ENCODE data around the gene CISD3. TPM values are rescaled to one million over a fixed set of nuclear protein-coding genes. Genes with fewer than 3 reads are reported as not detected.

Gene CISD3
- total and polyA plus RNA-seq, 4 donors = 18.3 to 59.0 (median 30.6) TPM

DNA sequence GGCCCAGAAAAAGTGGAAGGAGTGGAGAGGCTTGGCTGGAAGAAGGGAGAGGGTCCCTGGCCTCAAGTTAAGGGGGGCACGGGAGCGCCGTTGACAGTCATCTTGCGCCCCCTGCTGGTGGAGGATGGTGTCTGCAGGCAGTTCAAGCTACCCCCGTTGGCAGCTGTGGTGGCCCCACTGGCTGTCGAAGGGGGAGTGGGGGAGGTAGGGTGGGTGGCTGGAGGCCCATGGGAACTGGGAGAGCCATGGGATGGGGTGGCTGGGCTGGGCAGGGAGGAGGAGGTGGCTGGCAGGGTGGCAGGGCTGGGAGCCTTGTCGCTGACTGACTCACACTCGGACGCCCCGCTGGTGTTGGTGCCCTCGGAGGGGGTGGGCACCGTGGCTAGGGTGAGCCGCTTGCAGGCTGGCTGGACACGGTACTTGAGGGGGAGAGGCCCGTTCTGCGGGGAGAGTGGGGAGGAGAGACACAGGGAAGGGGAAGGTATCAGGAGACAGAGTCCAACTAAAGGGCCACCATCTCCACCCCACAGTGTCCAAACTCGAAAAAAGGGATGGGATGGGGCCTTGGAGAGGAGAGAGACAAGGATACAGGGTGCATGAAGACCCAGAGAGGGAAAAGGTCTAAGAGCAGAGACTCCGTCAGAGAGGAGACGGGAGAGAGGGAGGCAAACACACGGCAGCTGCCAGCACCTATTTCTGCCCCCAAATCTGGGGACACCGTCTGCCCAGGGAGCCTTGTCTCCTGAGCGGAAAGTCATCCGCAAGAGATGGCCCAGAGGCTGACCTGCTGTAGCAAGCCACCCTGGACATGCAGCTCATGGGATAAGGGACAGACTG lies 5.2 kb downstream of the CISD3 start:
- Histone ChIP-seq H3K4me3 (ENCODE audit: low read length in 2 of 2) (no peak overlapping the region), H3K27ac (ENCODE audit: low read depth in 1 of 2, low read length in 2 of 2) (no peak overlapping the region), H3K9me3 (ENCODE audit: control insufficient read depth, low read length) (no peaks in the 10 kb centered on the region), H3K36me3 (ENCODE audit: control insufficient read depth in 1 of 2, insufficient read depth in 2 of 2, low read length in 1 of 2) (peaks cover 0 to 6% of the 10 kb centered on the region in 2 donors), H3K27me3 (ENCODE audit: control insufficient read depth in 1 of 2, insufficient read depth in 2 of 2, low read length in 1 of 2) (no peaks in the 10 kb centered on the region), H3K4me1 (ENCODE audit: control insufficient read depth in 1 of 2, insufficient read depth in 2 of 2, low read length in 2 of 2) (no peaks in the 10 kb centered on the region)
- DNase-seq = peak; percentile 72 to 92
- ATAC-seq (ENCODE audit: low FRiP score) = peak; percentile 56
- intact Hi-C loops (cut with DNase I) = loop anchor here (2.0 to 10.0 kb wide), 2 partner anchors 59 to 419 kb away; partner anchors contain the start of gene PLXDC1 (in 1 of the 2)
- WGBS, 2 donors = 26 to 27% methylated on average over 23 of the region's 23 CpGs

DNA sequence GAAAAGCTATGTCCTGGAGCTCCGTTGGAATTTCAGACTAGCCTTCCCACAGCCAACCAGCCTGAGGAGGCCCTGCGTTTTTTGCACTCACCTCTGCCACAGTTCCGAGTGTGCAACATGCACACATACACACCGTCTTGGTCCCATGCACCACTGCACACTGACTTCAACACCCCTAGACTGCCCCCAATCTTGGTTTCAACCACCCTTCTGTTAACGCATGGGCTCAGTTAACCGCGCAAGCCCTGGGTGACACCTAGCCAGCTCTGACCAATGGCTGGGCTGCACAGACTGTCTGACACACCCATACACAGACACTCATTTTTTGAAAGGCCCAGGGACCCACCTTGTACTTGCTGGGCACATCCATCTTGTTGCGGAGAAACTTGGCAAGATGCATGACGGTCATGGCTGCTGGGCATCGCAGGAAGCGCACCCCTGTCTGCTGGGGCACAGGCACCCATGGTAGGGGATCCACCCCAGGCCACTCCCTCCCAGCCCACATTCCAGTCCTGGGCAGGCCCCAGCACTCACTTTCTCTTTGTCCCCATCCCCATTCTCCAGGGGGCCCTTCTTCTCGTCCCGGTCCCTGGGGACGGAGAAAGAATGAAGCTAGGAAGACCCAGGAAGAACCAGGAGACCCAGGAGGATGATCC lies 8.0 kb downstream of the CISD3 start:
- no peak overlapping the region for H3K4me3 ChIP-seq (ENCODE audit: low read length in 2 of 2)
- H3K36me3 ChIP-seq (ENCODE audit: control insufficient read depth in 1 of 2, insufficient read depth in 2 of 2, low read length in 1 of 2) = peaks cover 0 to 6% of the 10 kb centered on the region in 2 donors
- no peak for DNase-seq
- H3K27me3 ChIP-seq (ENCODE audit: control insufficient read depth in 1 of 2, insufficient read depth in 2 of 2, low read length in 1 of 2) = no peaks in the 10 kb centered on the region
- H3K27ac ChIP-seq (ENCODE audit: low read depth in 1 of 2, low read length in 2 of 2) = no peak overlapping the region
- peaks cover 0 to 2% of the 10 kb centered on the region in 2 donors for H3K4me1 ChIP-seq (ENCODE audit: control insufficient read depth in 1 of 2, insufficient read depth in 2 of 2, low read length in 2 of 2)
- no peaks in the 10 kb centered on the region for H3K9me3 ChIP-seq (ENCODE audit: control insufficient read depth, low read length)
- 83 to 84% methylated on average over 14 of the region's 14 CpGs for WGBS, 2 donors
- intact Hi-C loops (cut with DNase I) = loop anchor here in 1 of 2 donors (10.0 kb wide), 1 partner anchor 417 kb away; the partner anchor contains the start of gene PLXDC1
- no peak for ATAC-seq (ENCODE audit: low FRiP score)

DNA sequence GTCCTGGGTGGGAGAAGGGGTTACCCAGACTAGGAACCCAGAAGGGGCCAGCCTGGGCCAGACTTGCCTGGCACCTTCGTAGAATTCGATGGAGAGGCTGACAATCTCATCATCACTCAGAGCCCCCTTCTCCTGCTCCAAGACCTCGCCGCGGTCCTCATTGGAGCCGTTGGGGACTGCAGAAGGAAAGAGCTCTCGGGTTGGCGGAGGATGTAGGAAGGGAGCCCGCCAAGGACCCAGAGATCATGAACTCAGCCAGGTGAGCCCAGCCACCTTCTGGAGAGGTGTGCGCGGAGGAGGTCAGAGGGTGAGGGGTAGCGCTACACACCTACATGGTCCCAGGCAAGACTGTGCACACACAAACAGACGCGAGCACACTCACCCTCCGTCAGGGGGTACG lies 8.5 kb downstream of the CISD3 start:
- no peak overlapping the region for H3K4me3 ChIP-seq (ENCODE audit: low read length in 2 of 2)
- H3K27ac ChIP-seq (ENCODE audit: low read depth in 1 of 2, low read length in 2 of 2) = no peak overlapping the region
- ATAC-seq (ENCODE audit: low FRiP score) (no peak), DNase-seq (no peak)
- WGBS, 2 donors = 90 to 95% methylated on average over 16 of the region's 16 CpGs
- intact Hi-C loops (cut with DNase I) = loop anchor here in 1 of 2 donors (10.0 kb wide), 1 partner anchor 416 kb away; the partner anchor contains the start of gene PLXDC1
- no peaks in the 10 kb centered on the region for H3K9me3 ChIP-seq (ENCODE audit: control insufficient read depth, low read length)
- no peaks in the 10 kb centered on the region for H3K27me3 ChIP-seq (ENCODE audit: control insufficient read depth in 1 of 2, insufficient read depth in 2 of 2, low read length in 1 of 2)
- H3K4me1 ChIP-seq (ENCODE audit: control insufficient read depth in 1 of 2, insufficient read depth in 2 of 2, low read length in 2 of 2) = peaks cover 0 to 2% of the 10 kb centered on the region in 2 donors
- H3K36me3 ChIP-seq (ENCODE audit: control insufficient read depth in 1 of 2, insufficient read depth in 2 of 2, low read length in 1 of 2) = peaks cover 0 to 6% of the 10 kb centered on the region in 2 donors

DNA sequence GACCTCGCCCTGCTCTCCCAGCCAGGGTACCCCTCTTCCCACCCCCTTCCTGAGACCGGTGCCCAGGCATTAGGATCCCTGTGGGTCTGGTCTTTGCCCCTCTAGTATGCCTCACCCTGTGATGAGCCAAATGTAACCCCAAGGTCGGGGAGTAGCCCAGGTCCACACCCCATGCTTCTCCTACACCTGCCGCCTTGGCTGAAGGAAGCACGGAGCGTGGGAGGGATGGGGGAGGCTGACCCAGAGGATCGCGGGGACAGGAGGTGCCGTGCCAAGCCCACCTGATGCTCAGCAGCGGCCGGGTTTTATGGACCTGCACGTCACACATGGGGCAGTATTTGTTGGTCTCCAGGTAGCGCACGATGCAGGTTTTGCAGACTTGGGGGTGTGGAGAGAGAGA lies 9.2 kb downstream of the CISD3 start:
- peaks cover 0 to 6% of the 10 kb centered on the region in 2 donors for H3K36me3 ChIP-seq (ENCODE audit: control insufficient read depth in 1 of 2, insufficient read depth in 2 of 2, low read length in 1 of 2)
- no peak overlapping the region for H3K4me3 ChIP-seq (ENCODE audit: low read length in 2 of 2)
- no peak for ATAC-seq (ENCODE audit: low FRiP score)
- peaks cover 0 to 2% of the 10 kb centered on the region in 2 donors for H3K4me1 ChIP-seq (ENCODE audit: control insufficient read depth in 1 of 2, insufficient read depth in 2 of 2, low read length in 2 of 2)
- no peak overlapping the region for H3K27ac ChIP-seq (ENCODE audit: low read depth in 1 of 2, low read length in 2 of 2)
- no peaks in the 10 kb centered on the region for H3K27me3 ChIP-seq (ENCODE audit: control insufficient read depth in 1 of 2, insufficient read depth in 2 of 2, low read length in 1 of 2)
- peak in 1 of 2 donors; percentile 42 for DNase-seq
- intact Hi-C loops (cut with DNase I) = loop anchor here in 1 of 2 donors (10.0 kb wide), 1 partner anchor 415 kb away; the partner anchor contains the start of gene PLXDC1
- no peaks in the 10 kb centered on the region for H3K9me3 ChIP-seq (ENCODE audit: control insufficient read depth, low read length)
- 77 to 84% methylated on average over 14 of the region's 14 CpGs for WGBS, 2 donors

DNA sequence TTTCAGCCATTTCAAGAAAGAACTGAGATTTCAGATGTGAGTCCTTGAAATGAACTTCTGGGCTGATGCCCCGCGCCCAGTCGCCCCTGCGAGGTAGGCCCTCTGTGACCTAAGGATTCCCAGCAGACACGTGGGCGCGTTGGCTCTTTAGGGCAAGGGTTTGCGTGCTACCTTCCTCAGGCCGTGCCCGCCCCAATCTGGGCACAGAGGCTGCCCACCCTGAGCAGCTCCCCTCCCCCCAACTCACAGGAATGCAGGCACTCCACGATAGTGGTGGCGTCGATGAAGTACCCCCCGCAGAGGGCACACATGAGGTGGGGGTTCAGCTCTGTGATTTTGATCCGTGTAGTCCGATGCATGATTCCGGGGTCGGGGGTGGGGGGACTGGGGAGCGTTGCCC lies 9.9 kb downstream of the CISD3 start:
- intact Hi-C loops (cut with DNase I) = no loop called here
- ATAC-seq (ENCODE audit: low FRiP score) = no peak
- H3K4me3 ChIP-seq (ENCODE audit: low read length in 2 of 2) = no peak overlapping the region
- peaks cover 0 to 6% of the 10 kb centered on the region in 2 donors for H3K36me3 ChIP-seq (ENCODE audit: control insufficient read depth in 1 of 2, insufficient read depth in 2 of 2, low read length in 1 of 2)
- no peaks in the 10 kb centered on the region for H3K9me3 ChIP-seq (ENCODE audit: control insufficient read depth, low read length)
- peaks cover 0 to 2% of the 10 kb centered on the region in 2 donors for H3K4me1 ChIP-seq (ENCODE audit: control insufficient read depth in 1 of 2, insufficient read depth in 2 of 2, low read length in 2 of 2)
- H3K27ac ChIP-seq (ENCODE audit: low read depth in 1 of 2, low read length in 2 of 2) = no peak overlapping the region
- WGBS, 2 donors = 86 to 88% methylated on average over 19 of the region's 19 CpGs
- no peaks in the 10 kb centered on the region for H3K27me3 ChIP-seq (ENCODE audit: control insufficient read depth in 1 of 2, insufficient read depth in 2 of 2, low read length in 1 of 2)
- DNase-seq = no peak

DNA sequence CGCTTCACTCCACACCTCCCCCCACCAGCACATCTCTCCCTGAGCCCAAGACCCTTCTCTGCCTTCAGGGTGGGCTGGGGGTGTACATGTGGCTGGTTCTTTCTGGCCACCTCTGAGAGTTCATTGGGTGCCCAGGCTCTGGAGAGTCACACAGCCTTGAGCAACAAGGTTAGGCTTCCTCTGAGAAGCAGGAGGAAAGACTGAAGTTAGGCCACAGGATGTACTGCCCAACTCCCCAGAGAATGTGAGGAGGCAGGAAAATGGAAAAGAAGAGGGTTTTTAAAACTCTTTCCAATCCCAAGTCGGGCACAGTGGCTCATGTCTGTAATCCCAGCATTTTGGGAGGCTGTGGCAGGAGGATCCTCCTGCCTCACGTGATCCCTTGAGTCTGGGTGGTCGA lies 10.7 kb downstream of the CISD3 start:
- no peak for ATAC-seq (ENCODE audit: low FRiP score)
- Histone ChIP-seq H3K27ac (ENCODE audit: low read depth in 1 of 2, low read length in 2 of 2) (peak overlapping the region in 1 of 2 donors; percentile 14), H3K4me1 (ENCODE audit: control insufficient read depth in 1 of 2, insufficient read depth in 2 of 2, low read length in 2 of 2) (peaks cover 0 to 2% of the 10 kb centered on the region in 2 donors), H3K4me3 (ENCODE audit: low read length in 2 of 2) (no peak overlapping the region), H3K27me3 (ENCODE audit: control insufficient read depth in 1 of 2, insufficient read depth in 2 of 2, low read length in 1 of 2) (no peaks in the 10 kb centered on the region), H3K9me3 (ENCODE audit: control insufficient read depth, low read length) (no peaks in the 10 kb centered on the region), H3K36me3 (ENCODE audit: control insufficient read depth in 1 of 2, insufficient read depth in 2 of 2, low read length in 1 of 2) (peaks cover 0 to 6% of the 10 kb centered on the region in 2 donors)
- intact Hi-C loops (cut with DNase I) = no loop called here
- no peak for DNase-seq
- 52 to 57% methylated on average over 4 of the region's 4 CpGs for WGBS, 2 donors

DNA sequence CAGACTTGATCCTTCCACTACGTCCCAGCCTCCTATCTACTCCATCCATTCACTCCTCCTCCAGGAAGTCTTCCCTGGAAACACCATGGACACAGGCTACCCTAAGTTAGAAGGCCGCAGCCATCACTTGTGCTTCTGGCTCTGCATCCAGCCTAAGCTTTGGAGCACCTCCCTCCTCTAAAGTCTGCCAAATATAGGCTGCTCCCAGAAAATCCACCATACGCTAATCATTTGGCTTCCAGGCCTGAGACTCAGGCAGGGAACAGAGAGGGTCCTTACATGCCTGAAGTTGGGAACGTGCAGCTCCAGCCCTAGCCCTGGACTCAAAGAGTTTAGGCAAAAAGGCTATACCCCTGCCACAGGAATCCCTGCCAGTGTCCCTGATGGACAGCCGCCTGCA lies 11.3 kb downstream of the CISD3 start:
- intact Hi-C loops (cut with DNase I) = no loop called here
- peaks cover 0 to 2% of the 10 kb centered on the region in 2 donors for H3K4me1 ChIP-seq (ENCODE audit: control insufficient read depth in 1 of 2, insufficient read depth in 2 of 2, low read length in 2 of 2)

DNA sequence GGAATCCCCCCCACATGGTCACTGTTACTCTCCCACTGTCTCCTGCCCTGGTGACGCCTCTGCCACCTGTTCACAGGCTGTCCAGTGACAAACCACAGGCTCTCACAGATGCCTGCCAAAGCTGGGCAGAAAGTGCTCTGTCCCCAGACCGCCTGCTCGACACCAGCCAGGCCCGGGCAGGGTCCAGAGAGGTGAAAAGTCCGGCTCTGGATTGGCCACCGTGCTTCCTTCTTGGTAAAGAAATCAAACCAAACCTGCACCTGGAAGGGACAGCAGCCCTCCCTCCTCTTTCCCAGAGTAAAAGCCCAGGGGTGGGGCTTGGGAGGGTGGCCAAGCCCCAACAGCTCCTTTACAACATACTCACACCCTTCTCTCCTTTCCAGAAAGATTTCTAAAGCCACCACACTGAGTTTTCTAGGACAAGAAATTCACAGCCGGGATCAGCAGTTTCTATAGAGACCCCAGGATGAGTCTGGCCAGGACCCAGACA lies 11.8 kb downstream of the CISD3 start:
- DNase-seq = peak in 1 of 2 donors; percentile 60
- intact Hi-C loops (cut with DNase I) = no loop called here
- WGBS, 2 donors = 7 to 8% methylated on average over 7 of the region's 7 CpGs

More for the DNA sequence above, 11.3 kb downstream of the CISD3 start:
- ATAC-seq (ENCODE audit: low FRiP score) (no peak), DNase-seq (no peak)
- Histone ChIP-seq H3K27me3 (ENCODE audit: control insufficient read depth in 1 of 2, insufficient read depth in 2 of 2, low read length in 1 of 2) (no peaks in the 10 kb centered on the region), H3K4me3 (ENCODE audit: low read length in 2 of 2) (no peak overlapping the region), H3K36me3 (ENCODE audit: control insufficient read depth in 1 of 2, insufficient read depth in 2 of 2, low read length in 1 of 2) (peaks cover 0 to 6% of the 10 kb centered on the region in 2 donors), H3K9me3 (ENCODE audit: control insufficient read depth, low read length) (no peaks in the 10 kb centered on the region), H3K27ac (ENCODE audit: low read depth in 1 of 2, low read length in 2 of 2) (no peak overlapping the region)
- WGBS, 2 donors = 29 to 37% methylated on average over 5 of the region's 5 CpGs

More for the DNA sequence above, 11.8 kb downstream of the CISD3 start:
- H3K4me1 ChIP-seq (ENCODE audit: control insufficient read depth in 1 of 2, insufficient read depth in 2 of 2, low read length in 2 of 2) = peaks cover 0 to 2% of the 10 kb centered on the region in 2 donors
- ATAC-seq (ENCODE audit: low FRiP score) = peak; percentile 34
- no peak overlapping the region for H3K4me3 ChIP-seq (ENCODE audit: low read length in 2 of 2)
- no peaks in the 10 kb centered on the region for H3K9me3 ChIP-seq (ENCODE audit: control insufficient read depth, low read length)
- H3K27ac ChIP-seq (ENCODE audit: low read depth in 1 of 2, low read length in 2 of 2) = peak overlapping the region; percentile 19 to 75
- peaks cover 0 to 6% of the 10 kb centered on the region in 2 donors for H3K36me3 ChIP-seq (ENCODE audit: control insufficient read depth in 1 of 2, insufficient read depth in 2 of 2, low read length in 1 of 2)
- no peaks in the 10 kb centered on the region for H3K27me3 ChIP-seq (ENCODE audit: control insufficient read depth in 1 of 2, insufficient read depth in 2 of 2, low read length in 1 of 2)
